Measurements from ENCODE around the gene SUPT6H. TPM values are rescaled to one million over a fixed set of nuclear protein-coding genes. Genes with fewer than 3 reads are reported as not detected.

Gene SUPT6H
- total RNA-seq, 4 donors from 2014 or later, result 51.9 to 98.8 (median 63.1) TPM

- DNase-seq (ENCODE audit: low spot score) (no peak), ATAC-seq (ENCODE audit: low FRiP score) (no peak)
- no peak for TF ChIP-seq CTCF (IDR thresholded peaks at IDR 0.05)
Measured at GRCh38 chr17:28706471-28707338, 44.7 kb downstream of the SUPT6H start.

GRCh38 chr17:28707339-28707720 is 45.3 kb downstream of the SUPT6H start:
- no peak for TF ChIP-seq CTCF (IDR thresholded peaks at IDR 0.05)
- no peak for DNase-seq (ENCODE audit: low spot score)
- no peak for ATAC-seq (ENCODE audit: low FRiP score)

GRCh38 chr17:28710861-28711722 is 49.1 kb downstream of the SUPT6H start:
- no peak for TF ChIP-seq CTCF (IDR thresholded peaks at IDR 0.05)
- ATAC-seq (ENCODE audit: low FRiP score), result peak; percentile 88
- peak; percentile 60 for DNase-seq (ENCODE audit: low spot score)

GRCh38 chr17:28711723-28712031 is 49.7 kb downstream of the SUPT6H start, which contains the start of gene PROCA1:
Gene PROCA1, minus strand, starts transcription at chr17:28711888. Its CDS starts 228 bp downstream, at chr17:28711660.
- DNase-seq (ENCODE audit: low spot score) (no peak), ATAC-seq (ENCODE audit: low FRiP score) (peak; percentile 60)
- TF ChIP-seq CTCF (IDR thresholded peaks at IDR 0.05), result no peak

GRCh38 chr17:28712032-28712704 is 50.2 kb downstream of the SUPT6H start:
- TF ChIP-seq CTCF (IDR thresholded peaks at IDR 0.05), result no peak
- DNase-seq (ENCODE audit: low spot score) (no peak), ATAC-seq (ENCODE audit: low FRiP score) (no peak)

GRCh38 chr17:28712705-28713415 is 50.9 kb downstream of the SUPT6H start:
- DNase-seq (ENCODE audit: low spot score), result no peak
- TF ChIP-seq CTCF (IDR thresholded peaks at IDR 0.05), result no peak
- ATAC-seq (ENCODE audit: low FRiP score), result no peak
